NCI-H128 (cell line): ENCODE measurements around the gene C1QC.

ENCODE experiments used
- DNase-seq: peaks from one replicate; lab custom pipeline; 2025; ENCODE audit not compliant: unreplicated experiment; lab: John Stamatoyannopoulos, UW

Gene C1QC

DNA sequence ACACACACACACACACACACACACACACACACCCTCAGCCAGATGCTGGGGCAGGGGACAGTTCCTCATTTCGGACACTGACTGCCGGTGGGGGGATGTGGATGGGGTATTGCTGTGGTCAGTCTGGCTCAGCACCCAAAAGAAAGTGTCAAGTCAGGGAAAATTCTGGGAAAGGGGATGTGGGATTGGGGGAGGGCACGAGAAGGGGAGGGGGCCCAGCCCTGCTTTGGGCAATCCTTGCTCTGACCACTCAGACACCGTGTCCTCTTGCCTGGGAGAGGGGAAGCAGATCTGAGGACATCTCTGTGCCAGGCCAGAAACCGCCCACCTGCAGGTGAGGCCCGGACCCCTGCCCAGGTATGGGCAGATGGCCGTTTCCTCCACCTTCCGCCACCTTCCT is at the start of gene C1QC:
Gene C1QC (plus strand): TSS at position 253 of the 400 bp plus-strand sequence. CDS start 391 bp downstream, outside the sequence.
- DNase-seq: no peak

DNA sequence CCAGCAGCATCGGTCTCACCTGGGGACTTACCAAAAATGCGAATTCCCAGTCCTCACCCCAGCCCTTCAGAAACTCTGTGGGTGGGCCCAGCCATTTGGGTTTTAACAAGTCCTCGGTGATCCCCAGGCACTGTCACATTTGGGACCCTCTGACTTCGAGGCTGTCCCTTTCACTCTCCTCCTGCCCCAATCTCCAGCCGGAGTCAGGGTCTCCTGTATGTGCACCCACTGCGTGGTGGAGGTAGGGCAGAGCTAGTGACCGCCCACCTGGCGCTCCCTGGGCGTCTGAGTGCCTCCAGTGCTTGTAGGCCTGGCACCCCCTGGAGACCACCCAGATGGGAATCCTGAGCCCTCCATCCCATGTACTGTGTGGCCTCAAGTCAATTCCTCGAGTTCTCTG is 49.0 kb upstream of the C1QC start:
- no peak for DNase-seq

DNA sequence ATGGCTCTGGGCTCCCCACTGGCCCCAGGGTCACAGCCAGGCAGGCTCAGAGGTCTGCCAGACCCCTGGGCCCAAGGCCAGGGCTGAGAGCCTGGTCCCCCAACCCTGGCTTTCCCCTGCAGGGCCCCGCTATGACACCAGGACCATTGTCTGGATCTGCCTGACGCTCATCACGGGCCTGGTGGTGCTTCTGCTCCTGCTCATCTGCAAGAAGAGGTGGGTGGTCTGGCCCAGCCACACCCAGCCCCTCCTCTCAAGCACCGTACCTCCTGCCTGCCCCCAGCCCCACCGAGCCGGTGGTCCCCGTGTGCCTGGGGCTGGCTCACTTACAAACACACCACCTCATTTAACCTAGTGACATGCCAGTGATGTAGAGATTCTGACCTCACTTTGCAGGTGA is 48.3 kb upstream of the C1QC start:
- no peak for DNase-seq

- DNase-seq: no peak
Observed at GRCh38 chr1:22597301-22597965, 46.0 kb upstream of the C1QC start.

DNA sequence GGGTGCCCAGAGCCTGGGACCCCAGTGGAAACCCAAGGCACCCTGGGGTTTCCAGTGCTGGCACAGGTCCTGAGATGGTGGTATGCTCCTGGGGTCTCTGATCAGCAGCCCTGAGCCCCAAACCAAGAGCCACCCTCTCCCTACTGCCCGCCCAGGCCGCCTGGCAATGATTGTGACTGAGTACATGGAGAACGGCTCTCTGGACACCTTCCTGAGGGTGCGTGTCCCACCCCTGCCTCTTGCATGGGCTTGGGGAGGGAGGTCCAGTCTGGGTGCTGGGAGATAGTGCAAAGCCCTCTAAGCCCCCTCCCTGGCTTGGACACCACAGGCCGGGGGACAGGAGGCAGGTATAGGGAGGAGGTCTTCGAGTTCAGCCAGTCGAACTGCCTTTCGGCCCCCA is 45.4 kb upstream of the C1QC start:
- DNase-seq: no peak

GRCh38 chr1:22598736-22599135 is 44.7 kb upstream of the C1QC start:
- DNase-seq: no peak

DNA sequence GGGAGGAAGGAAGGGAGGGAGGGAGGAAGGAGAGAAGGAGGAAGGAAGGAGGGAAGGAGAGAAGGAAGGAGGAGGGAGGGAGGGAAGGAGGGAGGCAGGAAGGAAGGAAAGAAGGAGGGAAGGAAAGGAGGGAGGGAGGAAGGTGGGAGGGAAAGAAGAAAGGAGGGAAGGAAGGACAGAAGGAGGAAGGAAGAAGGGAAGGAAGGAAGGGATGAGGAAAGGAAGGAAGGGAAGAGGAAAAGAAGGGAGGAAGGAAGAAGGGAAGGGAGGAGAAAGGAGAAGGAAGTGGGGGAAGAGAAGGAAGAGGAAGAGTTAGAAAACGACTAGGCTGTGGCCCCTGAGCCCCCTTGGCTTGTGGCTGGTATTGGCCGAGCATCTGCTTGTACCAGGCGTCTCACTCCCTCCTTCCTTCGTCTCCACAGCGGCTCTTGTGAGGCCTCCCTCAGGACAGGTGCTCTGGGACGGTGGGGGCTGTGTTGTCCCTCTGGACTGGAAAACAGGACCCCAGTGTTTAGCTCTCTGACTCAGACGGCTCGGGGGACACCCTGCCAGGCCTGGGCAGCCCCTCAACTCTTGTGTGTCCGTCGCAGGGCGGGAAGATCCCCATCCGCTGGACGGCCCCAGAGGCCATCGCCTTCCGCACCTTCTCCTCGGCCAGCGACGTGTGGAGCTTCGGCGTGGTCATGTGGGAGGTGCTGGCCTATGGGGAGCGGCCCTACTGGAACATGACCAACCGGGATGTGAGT is 43.2 kb upstream of the C1QC start:
- no peak for DNase-seq

DNA sequence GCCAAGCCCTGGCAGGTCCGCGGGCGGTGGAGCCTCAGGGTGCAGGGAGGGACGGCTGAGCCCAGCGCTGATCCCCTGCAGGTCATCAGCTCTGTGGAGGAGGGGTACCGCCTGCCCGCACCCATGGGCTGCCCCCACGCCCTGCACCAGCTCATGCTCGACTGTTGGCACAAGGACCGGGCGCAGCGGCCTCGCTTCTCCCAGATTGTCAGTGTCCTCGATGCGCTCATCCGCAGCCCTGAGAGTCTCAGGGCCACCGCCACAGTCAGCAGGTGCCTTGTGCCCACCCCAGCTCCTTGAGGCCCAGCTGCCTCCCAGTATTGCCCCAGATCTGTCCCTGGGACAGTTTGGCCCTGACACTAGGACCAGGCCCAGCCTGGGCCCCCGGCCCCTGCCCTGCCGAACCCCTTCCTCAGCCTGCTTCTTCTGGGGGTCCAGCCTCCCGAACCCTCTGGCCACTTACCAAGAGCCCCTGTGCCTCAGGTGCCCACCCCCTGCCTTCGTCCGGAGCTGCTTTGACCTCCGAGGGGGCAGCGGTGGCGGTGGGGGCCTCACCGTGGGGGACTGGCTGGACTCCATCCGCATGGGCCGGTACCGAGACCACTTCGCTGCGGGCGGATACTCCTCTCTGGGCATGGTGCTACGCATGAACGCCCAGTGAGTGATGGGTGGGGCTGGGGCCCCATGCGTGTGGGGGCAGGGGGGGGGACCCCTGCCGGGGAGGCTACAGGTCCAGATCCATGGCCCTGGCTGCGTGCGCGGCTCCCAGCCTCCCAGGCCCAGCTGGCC is 42.4 kb upstream of the C1QC start:
- no peak for DNase-seq

- DNase-seq: no peak
Observed at GRCh38 chr1:22601610-22602009, 41.8 kb upstream of the C1QC start.

DNA sequence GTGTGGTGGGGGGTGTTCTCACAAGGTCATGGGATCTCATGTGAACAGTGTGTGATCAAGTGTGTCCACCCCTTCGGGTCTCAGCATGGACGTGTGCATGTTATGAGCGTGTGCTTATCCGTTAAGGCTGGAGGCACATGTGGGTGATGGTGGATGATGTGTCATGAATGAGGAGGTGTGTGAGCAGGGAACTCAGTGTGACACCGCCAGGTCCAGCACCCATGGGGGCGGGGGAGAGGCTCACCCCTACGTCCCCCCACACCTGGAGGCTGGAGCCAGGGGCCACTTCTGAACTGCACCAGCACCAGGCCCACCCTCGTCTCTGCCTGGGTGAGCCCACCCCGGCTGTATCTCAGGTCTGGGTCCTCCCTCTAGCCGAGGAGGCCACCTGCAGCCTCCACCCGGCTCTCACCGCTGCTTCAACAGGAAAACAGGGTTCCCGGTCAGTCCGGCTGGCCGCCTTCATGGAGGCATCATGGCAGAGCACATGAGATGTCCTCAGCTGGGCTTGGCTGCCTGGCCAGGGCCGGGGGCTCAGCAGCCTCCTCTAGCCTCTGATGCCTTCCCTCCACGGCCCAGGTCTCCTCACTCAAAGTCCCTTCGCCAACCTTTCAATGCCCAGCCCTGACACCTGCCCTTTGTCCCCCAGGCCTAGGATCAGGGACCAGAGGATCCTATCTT is 41.2 kb upstream of the C1QC start:
- no peak for DNase-seq

DNA sequence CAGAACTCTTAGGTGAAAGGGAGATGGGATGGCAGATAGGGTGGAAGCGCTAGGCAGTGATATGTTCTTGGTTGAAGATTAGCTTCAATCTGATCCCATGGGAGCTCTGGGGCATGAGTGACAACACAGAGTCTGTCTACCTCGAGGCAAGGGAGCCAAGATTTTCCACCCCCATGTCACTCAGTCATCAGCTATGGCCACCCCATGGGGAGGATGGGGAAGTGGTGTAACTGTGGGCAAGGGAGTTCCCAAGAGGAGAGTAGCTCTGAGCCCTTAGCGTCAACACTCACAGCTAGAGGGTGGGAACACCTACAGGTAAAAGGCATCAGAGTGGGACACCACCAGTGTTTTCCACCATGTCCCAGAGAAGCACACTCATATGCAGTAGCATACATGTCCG is 37.3 kb upstream of the C1QC start:
- DNase-seq: no peak

DNA sequence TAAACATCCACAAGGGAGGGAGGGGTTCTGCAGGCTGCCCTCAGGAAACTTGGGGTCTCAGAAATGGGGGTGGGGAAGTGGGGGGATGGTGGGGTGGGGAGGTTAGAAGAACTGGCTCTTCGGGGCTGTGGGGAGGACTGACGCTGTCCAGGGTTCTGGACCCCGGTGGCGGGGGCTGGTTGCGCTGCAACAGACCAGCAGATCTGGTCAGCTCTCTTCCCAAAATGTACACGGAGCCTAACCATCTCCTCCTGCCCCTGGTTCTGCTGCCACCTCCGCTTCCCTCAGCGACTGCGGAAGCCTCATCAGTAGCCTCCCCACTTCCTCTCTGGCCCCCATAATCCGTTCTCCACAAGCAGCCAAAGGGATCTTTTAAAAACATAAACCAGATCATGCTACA is 36.3 kb upstream of the C1QC start:
- DNase-seq: no peak

- no peak for DNase-seq
Observed at GRCh38 chr1:22608361-22608760, 35.1 kb upstream of the C1QC start.

- DNase-seq: no peak
Observed at GRCh38 chr1:22609291-22609690, 34.1 kb upstream of the C1QC start.

DNA sequence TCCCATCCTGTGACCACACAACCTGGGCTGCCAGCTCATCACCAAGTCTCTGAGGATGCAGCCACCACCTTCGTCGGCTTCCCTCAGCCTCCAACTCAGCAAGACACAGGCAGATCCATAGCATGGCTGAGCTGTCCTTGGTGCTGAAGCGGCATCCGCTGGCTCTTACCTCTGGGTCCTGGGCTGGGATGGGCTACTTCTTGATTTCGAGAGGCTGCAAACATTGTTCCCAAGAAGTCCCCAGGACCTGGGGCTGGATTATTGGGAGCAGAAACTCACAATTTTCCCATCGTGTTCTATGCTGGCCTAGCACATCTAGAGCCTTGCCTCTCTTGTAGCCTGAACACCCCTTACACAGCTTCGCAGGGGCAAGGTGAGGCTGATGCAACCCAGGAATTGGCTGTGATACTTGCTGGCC is 31.9 kb upstream of the C1QC start:
- no peak for DNase-seq

DNA sequence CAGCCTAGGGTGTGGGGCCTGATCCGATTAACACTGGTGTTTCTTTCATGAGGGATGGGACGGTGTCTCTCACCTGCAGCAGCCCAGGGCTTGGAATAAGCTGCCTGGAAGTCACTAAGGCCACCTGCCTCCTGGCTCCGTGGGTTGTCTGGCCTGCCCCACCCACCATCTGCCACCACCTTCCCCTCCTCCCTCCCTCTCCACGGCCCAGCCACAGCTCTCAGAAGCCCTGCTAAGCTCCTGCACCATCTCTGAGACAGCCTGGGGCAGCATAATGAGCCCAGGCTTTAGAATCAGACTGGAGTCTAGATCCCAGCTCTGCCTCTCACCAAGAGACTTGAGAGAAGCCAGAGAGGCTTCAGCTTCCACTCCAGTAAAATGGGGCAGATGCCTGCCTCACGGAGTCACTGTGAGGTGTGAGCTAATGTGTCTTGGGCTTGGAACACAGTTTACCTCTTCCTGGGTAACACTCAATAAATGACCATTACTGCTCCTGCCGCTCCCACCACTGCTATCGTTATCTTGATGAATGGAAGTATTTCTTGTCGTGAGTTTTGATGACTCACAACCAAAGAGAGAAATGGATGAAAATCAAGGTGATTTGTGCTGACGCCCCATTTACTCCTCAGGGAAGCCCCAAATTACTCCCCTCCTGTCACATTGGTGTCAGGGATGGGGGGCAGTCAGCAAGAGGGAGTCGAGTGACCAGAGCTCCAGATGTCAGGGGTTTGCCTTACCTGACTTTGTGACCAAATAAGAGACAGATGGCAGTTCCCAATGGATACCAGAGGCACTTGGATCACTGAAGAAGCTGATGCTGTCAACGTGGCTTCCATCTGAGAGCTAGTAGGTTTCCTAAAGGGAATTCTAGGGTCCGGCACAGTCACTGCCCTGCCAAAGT is 30.5 kb upstream of the C1QC start:
- DNase-seq: no peak

GRCh38 chr1:22613572-22613918 is 29.9 kb upstream of the C1QC start:
- no peak for DNase-seq

DNA sequence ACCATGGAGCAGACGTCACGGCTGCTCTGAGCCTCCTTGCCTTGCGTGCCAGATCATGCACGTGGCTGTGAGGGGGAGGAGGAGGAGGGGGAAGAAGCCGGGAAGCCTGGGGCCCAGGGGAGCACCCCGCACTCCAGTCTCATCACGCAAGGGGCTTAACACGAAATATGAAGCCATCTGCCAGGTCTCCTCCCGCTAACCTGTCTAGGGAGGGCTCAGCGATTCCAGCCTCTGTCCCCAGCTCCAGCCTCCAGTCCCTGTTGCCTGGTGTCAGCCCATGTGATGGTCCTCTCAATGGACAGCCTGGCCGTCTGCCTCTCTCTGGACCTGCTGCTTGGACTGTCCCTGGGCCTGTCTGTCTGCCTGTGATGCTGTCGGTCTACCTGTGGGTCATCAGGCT is 29.5 kb upstream of the C1QC start:
- no peak for DNase-seq

DNA sequence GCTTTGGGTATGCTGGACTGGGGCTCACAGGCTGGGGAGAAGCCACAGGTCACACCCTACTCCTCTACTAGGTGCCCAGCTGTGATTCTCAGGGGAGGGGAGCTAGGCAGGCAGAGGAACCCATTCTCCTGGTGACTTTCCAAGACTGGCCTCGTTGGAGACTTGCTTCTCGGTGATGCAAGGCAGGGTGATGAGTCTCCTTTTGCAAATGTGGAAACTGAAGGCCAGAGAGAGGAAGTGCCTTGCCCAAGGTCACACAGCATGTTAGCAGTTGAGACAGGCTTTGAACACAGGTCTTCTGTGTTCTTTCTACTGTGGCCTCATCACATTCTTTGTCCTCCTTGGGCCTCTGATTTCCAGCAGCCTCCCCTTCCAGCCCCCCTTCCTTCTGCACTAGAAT is 27.5 kb upstream of the C1QC start:
- DNase-seq: no peak

- no peak for DNase-seq
Observed at GRCh38 chr1:22616571-22616970, 26.9 kb upstream of the C1QC start.

DNA sequence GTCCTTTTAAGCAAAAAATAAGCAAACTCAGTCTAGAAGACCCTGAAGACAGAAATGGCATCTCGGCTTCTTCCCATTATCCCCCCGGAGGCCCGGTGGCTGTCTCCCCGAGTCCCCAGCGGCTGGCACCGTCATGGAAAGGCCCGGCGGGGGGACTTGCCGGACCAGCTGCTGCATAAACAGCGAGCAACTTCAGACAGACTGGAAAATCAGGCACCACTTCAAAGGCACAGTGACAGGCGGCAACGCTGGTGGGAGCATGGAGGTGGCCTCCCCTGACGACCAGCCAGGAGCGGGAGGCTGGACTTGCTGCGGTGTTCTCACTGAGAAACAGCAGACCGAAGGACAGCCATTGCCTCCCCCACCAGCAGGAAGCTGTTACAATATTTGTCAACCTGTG is 25.4 kb upstream of the C1QC start:
- no peak for DNase-seq
